Measurements from ENCODE around the gene UNC13B.

DNA sequence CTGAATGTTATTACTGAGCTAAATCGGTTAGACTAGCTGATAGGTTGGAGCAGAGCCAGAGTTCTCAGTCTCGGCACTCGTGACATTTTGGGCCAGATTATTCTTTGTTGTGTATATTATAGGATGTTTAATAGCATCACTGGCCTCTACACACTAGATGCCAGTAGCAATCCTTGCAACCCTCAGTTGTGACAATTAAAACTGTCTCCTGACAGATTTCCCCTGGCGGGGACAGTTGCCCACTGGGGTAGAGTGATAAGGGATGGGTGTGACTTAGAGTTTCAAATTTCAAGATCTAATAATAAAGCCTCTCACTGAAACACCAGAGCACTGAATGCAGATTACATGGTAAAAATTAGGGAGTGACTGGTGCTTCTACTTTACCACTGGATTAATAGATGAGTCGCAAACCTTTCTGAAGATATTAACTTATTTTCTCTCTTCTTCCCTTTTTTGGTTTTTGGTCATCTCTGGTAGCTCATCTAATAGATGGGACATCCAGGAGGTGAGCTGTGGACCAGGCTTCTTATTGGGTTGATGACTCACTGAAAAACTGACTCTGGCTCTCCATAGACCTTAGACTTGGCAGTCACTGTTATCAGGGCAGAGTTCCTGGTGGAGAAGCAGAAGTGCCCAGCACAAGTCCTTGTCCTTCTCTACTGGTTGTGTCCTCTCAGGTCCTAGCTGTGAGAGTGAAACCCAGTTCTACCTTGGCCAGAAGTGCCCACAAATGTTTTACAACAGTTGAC lies 150.3 kb downstream of the UNC13B start:
- TF ChIP-seq CTCF (IDR thresholded peaks at IDR 0.05) (no peak), POLR2AphosphoS5 (IDR thresholded peaks at IDR 0.05) (no peak)

Measured in sigmoid colon (tissue), 4 donors.